HG03520 (cell line): ENCODE results near the gene RPP40.

Source experiments
- ATAC-seq: cut with Tn5 transposase; IDR thresholded peaks from one replicate; pipeline ENCODE4 v1.9.1; 2021; ENCODE audit warnings: mild to moderate bottlenecking, moderate library complexity; ENCODE audit not compliant: unreplicated experiment

RPP40 gene

GRCh38 chr6:4970739-4971395, 33.0 kb downstream of the RPP40 start:
- no peak for ATAC-seq

GRCh38 chr6:4969609-4970285, 34.1 kb downstream of the RPP40 start:
- ATAC-seq, result no peak

- ATAC-seq, result no peak
Measured at GRCh38 chr6:4967301-4968030, 36.4 kb downstream of the RPP40 start.

GRCh38 chr6:4965562-4966389, 38.1 kb downstream of the RPP40 start:
- ATAC-seq, result no peak

- no peak for ATAC-seq
Measured at GRCh38 chr6:4964675-4965561, 38.9 kb downstream of the RPP40 start.

GRCh38 chr6:4962905-4963304, 40.9 kb downstream of the RPP40 start:
- ATAC-seq, result no peak

- ATAC-seq, result no peak
Measured at GRCh38 chr6:4961322-4962168, 42.3 kb downstream of the RPP40 start.

- no peak for ATAC-seq
Measured at GRCh38 chr6:4958624-4959023, 45.2 kb downstream of the RPP40 start.

- no peak for ATAC-seq
Measured at GRCh38 chr6:4957521-4958231, 46.2 kb downstream of the RPP40 start.

GRCh38 chr6:4956625-4957024, 47.2 kb downstream of the RPP40 start:
- no peak for ATAC-seq

- ATAC-seq, result no peak
Measured at GRCh38 chr6:4953440-4953839, 50.4 kb downstream of the RPP40 start.

GRCh38 chr6:4950836-4951533, 52.9 kb downstream of the RPP40 start:
- no peak for ATAC-seq

GRCh38 chr6:4950076-4950475, 53.8 kb downstream of the RPP40 start:
- ATAC-seq, result no peak

- no peak for ATAC-seq
Measured at GRCh38 chr6:4948781-4949450, 54.9 kb downstream of the RPP40 start.

- no peak for ATAC-seq
Measured at GRCh38 chr6:4947716-4948115, 56.1 kb downstream of the RPP40 start.

- no peak for ATAC-seq
Measured at GRCh38 chr6:4946521-4946920, 57.3 kb downstream of the RPP40 start.
